ENCODE data around the gene TNIK.
"Not testable (repeated sequence)": the region's sequence is repeated elsewhere in the genome, so short reads cannot be mapped to it uniquely, and the experiment has no call there.

TNIK gene

GRCh38 chr3:171309906-171310359, 150.3 kb downstream of the TNIK start:
- TF ChIP-seq CTCF (IDR thresholded peaks at IDR 0.05) (no peak), ZFX (IDR thresholded peaks at IDR 0.05; ENCODE audit: borderline replicate concordance) (no peak)
- H3K27ac ChIP-seq = no peak overlapping the region

- no peak overlapping the region for H3K27ac ChIP-seq
- no peak for TF ChIP-seq CTCF (IDR thresholded peaks at IDR 0.05)
- no peak for TF ChIP-seq ZFX (IDR thresholded peaks at IDR 0.05; ENCODE audit: borderline replicate concordance)
These were observed 152.2 kb downstream of the TNIK start for GRCh38 chr3:171307988-171308387.

GRCh38 chr3:171307046-171307585, 153.1 kb downstream of the TNIK start:
- H3K27ac ChIP-seq = no peak overlapping the region

GRCh38 chr3:171306631-171307030, 153.6 kb downstream of the TNIK start:
- TF ChIP-seq CTCF (IDR thresholded peaks at IDR 0.05) = no peak
- no peak for TF ChIP-seq ZFX (IDR thresholded peaks at IDR 0.05; ENCODE audit: borderline replicate concordance)

More at GRCh38 chr3:171307046-171307585, 153.1 kb downstream of the TNIK start:
- no peak for TF ChIP-seq CTCF (IDR thresholded peaks at IDR 0.05)
- no peak for TF ChIP-seq ZFX (IDR thresholded peaks at IDR 0.05; ENCODE audit: borderline replicate concordance)

GRCh38 chr3:171305823-171306222, 154.4 kb downstream of the TNIK start:
- H3K27ac ChIP-seq = not testable (repeated sequence)

More at GRCh38 chr3:171306631-171307030, 153.6 kb downstream of the TNIK start:
- H3K27ac ChIP-seq = no peak overlapping the region

GRCh38 chr3:171304498-171304897, 155.7 kb downstream of the TNIK start:
- H3K27ac ChIP-seq = not testable (repeated sequence)

GRCh38 chr3:171304017-171304416, 156.2 kb downstream of the TNIK start:
- H3K27ac ChIP-seq = not testable (repeated sequence)

- H3K27ac ChIP-seq = no peak overlapping the region
- TF ChIP-seq ZFX (IDR thresholded peaks at IDR 0.05; ENCODE audit: borderline replicate concordance) (no peak), CTCF (IDR thresholded peaks at IDR 0.05) (no peak)
These were observed 158.2 kb downstream of the TNIK start for GRCh38 chr3:171301998-171302397.

- H3K27ac ChIP-seq = no peak overlapping the region
- TF ChIP-seq CTCF (IDR thresholded peaks at IDR 0.05) = no peak
- no peak for TF ChIP-seq ZFX (IDR thresholded peaks at IDR 0.05; ENCODE audit: borderline replicate concordance)
These were observed 159.2 kb downstream of the TNIK start for GRCh38 chr3:171301002-171301401.
